K562 (cell line): ENCODE results near the gene DNAH10. TPM values are rescaled to one million over a fixed set of nuclear protein-coding genes. Genes with fewer than 3 reads are reported as not detected.
A peak's percentile ranks its signal among the peaks of the same experiment; 100 is the strongest.

Experiments
- ATAC-seq: fragments of 200-7000 bp; cut with Tn5 transposase; 3 replicates; pipeline ENCODE4 v1.9.1; 2020; ENCODE audit warnings: moderate library complexity
- BruUV-seq: library from RNA; stranded (reverse); fragments of 400-500 nt; replicated peaks from 2 replicates; lab custom pipeline; 2021; lab: Mats Ljungman, UMichigan
- CTCF ChIA-PET: fragments of 300-600 bp; formaldehyde crosslinking; extraction: SDS; loops from one replicate; lab custom pipeline; 2021; ENCODE audit warnings: low intra/inter-chr PET ratio; lab: Yijun Ruan, JAX
- POLR2A ChIA-PET: fragments of 300-600, 350-650 bp; sonication (Branson Sonifier 250); formaldehyde crosslinking; extraction: SDS; loops from one replicate; lab custom pipeline; 2021; ENCODE audit warnings: antibody characterized with exemption, inconsistent platforms; lab: Yijun Ruan, JAX
- DNase-seq, 4 experiments: peaks; one replicate each; pipeline versions ENCODE4 v3.0.0 to v3.0.0-alpha.2; 2011 to 2018; ENCODE audit warnings: low spot score in 3 of 4, mixed read lengths in 3 of 4; ENCODE audit errors: extremely low read depth in 1 of 4
- FAIRE-seq: peaks from 2 replicates; lab custom pipeline; 2011; peaks lifted over from hg19 to GRCh38; lab: Jason Lieb, UNC
- H2AFZ ChIP-seq: 2 replicates; pipeline ENCODE4 v1.6.0; 2011; ENCODE audit warnings: low read depth, low read length, control low read depth, inconsistent platforms
- H3K27ac ChIP-seq: fragments of 200-600 bp; 3 replicates; pipeline ENCODE4 v1.8.0; 2011; ENCODE audit warnings: low read depth, mild to moderate bottlenecking, control low read depth, inconsistent platforms, low read length, moderate library complexity, mixed read lengths; ENCODE audit errors: extremely low read depth
- H3K27me3 ChIP-seq, 2 experiments: fragments of 300-600 bp in 1 of 2; 2 replicates in 1 of 2; 3 replicates in 1 of 2; pipeline versions ENCODE4 v1.6.0 to v1.8.0; 2011; ENCODE audit warnings: inconsistent platforms in 2 of 2, low read length in 2 of 2, mild to moderate bottlenecking in 1 of 2, mixed read lengths in 1 of 2, moderate library complexity in 1 of 2; ENCODE audit not compliant: control insufficient read depth in 2 of 2, insufficient read depth in 2 of 2
- H3K36me3 ChIP-seq: fragments of 300-600 bp; 3 replicates; pipeline ENCODE4 v1.8.0; 2011; ENCODE audit warnings: mild to moderate bottlenecking, low read length, inconsistent platforms; ENCODE audit not compliant: control insufficient read depth, insufficient read depth
- H3K4me1 ChIP-seq, 2 experiments: fragments of 200-600 bp in 1 of 2; replicated peaks in 1 of 2; 2 replicates in 1 of 2; 3 replicates in 1 of 2; pipeline versions ENCODE4 v1.5.1 to v1.8.0; 2011; ENCODE audit warnings: inconsistent platforms in 2 of 2, low read length in 2 of 2, mild to moderate bottlenecking in 1 of 2, mixed read lengths in 1 of 2, moderate library complexity in 1 of 2; ENCODE audit not compliant: control insufficient read depth in 2 of 2, insufficient read depth in 2 of 2
- H3K4me2 ChIP-seq: 2 replicates; pipeline ENCODE4 v1.6.1; 2011; ENCODE audit warnings: low read length, control low read depth, inconsistent platforms, mixed read lengths; ENCODE audit not compliant: insufficient read depth
- H3K4me3 ChIP-seq: fragments of 200-600 bp; sonication (generic), shearing (Covaris generic); 2 replicates; pipeline ENCODE4 v1.5.1; 2016; ENCODE audit warnings: control low read depth, inconsistent platforms
- H3K79me2 ChIP-seq: fragments of 200-600 bp; 3 replicates; pipeline ENCODE4 v1.8.0; 2011; ENCODE audit warnings: low read length, inconsistent platforms; ENCODE audit not compliant: control insufficient read depth, insufficient read depth
- H3K9ac ChIP-seq, 2 experiments: 2 replicates each; pipeline versions ENCODE4 v1.6.0 to v1.6.1; 2011; ENCODE audit warnings: low read depth in 2 of 2, low read length in 2 of 2, control low read depth in 1 of 2, inconsistent platforms in 1 of 2, mild to moderate bottlenecking in 1 of 2, mixed read lengths in 1 of 2; ENCODE audit not compliant: insufficient read depth in 1 of 2
- H3K9me1 ChIP-seq: one replicate; pipeline ENCODE4 v1.6.0; 2011; ENCODE audit warnings: inconsistent platforms, mild to moderate bottlenecking, low read length, moderate library complexity; ENCODE audit not compliant: control insufficient read depth, insufficient read depth
- H3K9me3 ChIP-seq: replicated peaks from 2 replicates; pipeline ENCODE4 v1.5.1; 2011; ENCODE audit warnings: low read depth, low read length, inconsistent platforms; ENCODE audit not compliant: control insufficient read depth, insufficient read depth
- H4K20me1 ChIP-seq: replicated peaks from 2 replicates; pipeline ENCODE4 v1.6.1; 2011; ENCODE audit warnings: low read length, inconsistent platforms, mixed read lengths; ENCODE audit not compliant: control insufficient read depth, insufficient read depth
- FOSL1 ChIP-seq: fragments of 200-800 bp; sonication (Bioruptor generic); conservative IDR thresholded peaks from 2 replicates; pipeline ENCODE4 v1.6.1; 2016; ENCODE audit warnings: missing genetic modification characterization, missing compliant biosample characterization
- SMAD4 ChIP-seq: fragments of 250-450 bp; sonication (Bioruptor Pico); conservative IDR thresholded peaks from 2 replicates; pipeline ENCODE4 v1.8.0; 2021; ENCODE audit warnings: inconsistent platforms, mild to moderate bottlenecking, moderate library complexity
- SPI1 ChIP-seq: IDR thresholded peaks from 2 replicates; pipeline ENCODE4 v1.6.1; 2011; ENCODE audit warnings: low read depth, low read length, control low read depth, borderline replicate concordance
- ZNF175 ChIP-seq: fragments of 200-800 bp; sonication (Bioruptor generic); IDR thresholded peaks from 2 replicates; pipeline ENCODE4 v1.6.1; 2016; ENCODE audit warnings: low read depth, mild to moderate bottlenecking, missing genetic modification characterization, missing compliant biosample characterization
- WGBS: fragments of 100-300 bp; shearing (Covaris generic); methylation state at CpG from one replicate; pipeline ENCODE4 v1.1.6; 2016; ENCODE audit warnings: low coverage, mixed read lengths; ENCODE audit not compliant: insufficient coverage; ENCODE audit errors: missing lambda C conversion rate; 5-methylcytosine and 5-hydroxymethylcytosine counted together
- in situ Hi-C: fragments of 300-500 bp; cut with MboI; formaldehyde crosslinking; loops from 4 replicates; pipeline ENCODE4 v1.15.0; 2018; ENCODE audit warnings: inconsistent platforms, mixed read lengths
- intact Hi-C: fragments of 100-400 bp; cut with micrococcal nuclease; formaldehyde crosslinking; loops from 2 replicates; pipeline ENCODE4 v1.14.2; 2022
- polyA plus RNA-seq, 8 experiments: library from polyadenylated mRNA; depleted of rRNA in 4 of 8; stranded (reverse) in 5 of 8; unstranded in 3 of 8; fragments of >200 nt; fragmentation: Nextera tagmentation in 2 of 8; fragmentation: Illumina TruSeq in 1 of 8; extraction: Ambion mirVana in 2 of 8; extraction: Trizol in 1 of 8; gene quantifications; 2 replicates each; pipeline versions ENCODE4 v1.2.1 to v1.2.3, GENCODE V29; 2011 to 2014; ENCODE audit warnings: inconsistent platforms in 1 of 8, missing spikeins in 1 of 8
- total RNA-seq, 7 experiments: library from RNA; depleted of rRNA in 6 of 7; stranded (reverse); fragments of >200 nt in 6 of 7; fragmentation: Illumina TruSeq in 2 of 7; extraction: Trizol in 2 of 7; gene quantifications; 2 replicates each; pipeline versions ENCODE4 v1.2.1 to v1.2.3, GENCODE V29; 2011 to 2021; ENCODE audit warnings: low replicate concordance in 1 of 7
- TF ChIP-seq, protein P1 (sequence below), 2 experiments: fragments of 450-650 bp in 1 of 2; sonication (generic) in 1 of 2; formaldehyde crosslinking in 1 of 2; IDR thresholded peaks; 2 replicates each; pipeline versions ENCODE4 v1.7.1 to v1.9.0; 2016 to 2022; ENCODE audit warnings: inconsistent platforms in 1 of 2, mild to moderate bottlenecking in 1 of 2, missing genetic modification reagents in 1 of 2

The DNAH10 gene
- total and polyA plus RNA-seq, 9 of the 15 experiments (the other 6 are each of a cell fraction or from before 2014, with no cell fraction given) = 0.01 to 0.06 (median 0.04) TPM; not detected in 1

DNA sequence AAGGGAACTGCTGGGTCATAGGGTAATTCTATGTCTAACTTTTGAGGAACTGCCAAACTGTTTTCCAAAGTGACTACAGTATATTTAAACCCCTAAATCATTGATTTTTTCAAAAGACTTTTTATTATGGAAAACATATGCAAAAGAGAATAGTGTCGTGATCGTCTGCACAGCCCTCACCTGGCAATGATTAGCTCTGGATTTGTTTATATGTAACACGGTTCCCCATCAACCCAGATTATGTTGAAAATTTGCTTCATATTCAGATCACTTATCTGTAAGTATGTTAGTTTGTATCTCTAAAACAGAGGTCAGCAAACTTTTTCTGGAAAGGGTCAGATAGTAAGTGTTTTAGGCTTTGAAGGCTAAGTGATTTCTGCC is 157.9 kb downstream of the DNAH10 start:
- DNase-seq (no peak), FAIRE-seq (no peak), ATAC-seq (no peak)
- H4K20me1 ChIP-seq = peaks cover 7% of the 10 kb centered on the region; the same call in 1 of the 2 replicates
- no peaks in the 10 kb centered on the region for H3K79me2 ChIP-seq
- H3K4me1 ChIP-seq = peaks cover 2 to 5% of the 10 kb centered on the region in 2 experiments; a peak in 4 of 5 replicates
- H3K27me3 ChIP-seq = peaks cover 49 to 71% of the 10 kb centered on the region in 2 experiments
- no peaks in the 10 kb centered on the region for H3K9me3 ChIP-seq
- H3K36me3 ChIP-seq = no peaks in the 10 kb centered on the region
- whole genome bisulfite sequencing = 2% methylated on average over 3 of the region's 3 CpGs
- in situ Hi-C loops (no loop called here), intact Hi-C loops (no loop called here)
- no peak overlapping the region for H3K9ac ChIP-seq
- no TSS peak for BruUV-seq
- H3K9me1 ChIP-seq = no peaks in the 10 kb centered on the region
- ChIA-PET CTCF (no interaction called here), POLR2A (no interaction called here)
- H3K4me3 ChIP-seq = no peak overlapping the region
- no peak overlapping the region for H2AFZ ChIP-seq
- H3K4me2 ChIP-seq = no peak overlapping the region
- no peak for TF ChIP-seq SMAD4 (CRISPR knock-in tag)
- TF ChIP-seq SPI1 = peak; percentile 17; the same call in 1 of the 2 replicates
- TF ChIP-seq FOSL1 = peak; percentile 70
- H3K27ac ChIP-seq = no peak overlapping the region

DNA sequence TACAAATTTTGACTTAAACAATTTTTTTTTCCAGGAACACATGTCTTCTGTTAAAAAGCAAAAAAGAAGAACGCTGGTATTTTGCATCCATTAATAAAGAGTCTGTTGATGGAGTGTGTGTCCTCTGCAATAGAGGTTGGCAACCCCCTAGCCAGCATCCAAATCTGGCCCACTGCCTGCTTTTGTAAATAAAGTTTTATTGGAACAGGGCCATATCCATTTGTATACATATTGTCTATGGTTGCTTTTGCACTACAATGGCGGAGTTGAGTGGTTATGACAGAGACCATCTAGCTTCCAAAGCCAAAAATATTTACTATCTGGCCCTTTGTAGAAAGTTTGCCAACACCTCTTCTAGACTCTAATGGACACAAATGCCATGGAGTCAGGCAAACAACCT is 160.9 kb downstream of the DNAH10 start:
- Histone ChIP-seq H3K79me2 (no peaks in the 10 kb centered on the region), H3K9me1 (no peaks in the 10 kb centered on the region), H4K20me1 (peaks cover 5% of the 10 kb centered on the region; the same call in 1 of the 2 replicates), H3K4me1 (peaks cover under 1 to 5% of the 10 kb centered on the region in 2 experiments; a peak in 4 of 5 replicates), H3K9ac (no peak overlapping the region), H3K4me3 (no peak overlapping the region), H3K27me3 (peaks cover 31 to 68% of the 10 kb centered on the region in 2 experiments), H3K27ac (no peak overlapping the region), H3K36me3 (no peaks in the 10 kb centered on the region), H3K9me3 (no peaks in the 10 kb centered on the region), H2AFZ (no peak overlapping the region), H3K4me2 (no peak overlapping the region)
- ChIA-PET CTCF (no interaction called here), POLR2A (no interaction called here)
- TF ChIP-seq, protein P1, sequence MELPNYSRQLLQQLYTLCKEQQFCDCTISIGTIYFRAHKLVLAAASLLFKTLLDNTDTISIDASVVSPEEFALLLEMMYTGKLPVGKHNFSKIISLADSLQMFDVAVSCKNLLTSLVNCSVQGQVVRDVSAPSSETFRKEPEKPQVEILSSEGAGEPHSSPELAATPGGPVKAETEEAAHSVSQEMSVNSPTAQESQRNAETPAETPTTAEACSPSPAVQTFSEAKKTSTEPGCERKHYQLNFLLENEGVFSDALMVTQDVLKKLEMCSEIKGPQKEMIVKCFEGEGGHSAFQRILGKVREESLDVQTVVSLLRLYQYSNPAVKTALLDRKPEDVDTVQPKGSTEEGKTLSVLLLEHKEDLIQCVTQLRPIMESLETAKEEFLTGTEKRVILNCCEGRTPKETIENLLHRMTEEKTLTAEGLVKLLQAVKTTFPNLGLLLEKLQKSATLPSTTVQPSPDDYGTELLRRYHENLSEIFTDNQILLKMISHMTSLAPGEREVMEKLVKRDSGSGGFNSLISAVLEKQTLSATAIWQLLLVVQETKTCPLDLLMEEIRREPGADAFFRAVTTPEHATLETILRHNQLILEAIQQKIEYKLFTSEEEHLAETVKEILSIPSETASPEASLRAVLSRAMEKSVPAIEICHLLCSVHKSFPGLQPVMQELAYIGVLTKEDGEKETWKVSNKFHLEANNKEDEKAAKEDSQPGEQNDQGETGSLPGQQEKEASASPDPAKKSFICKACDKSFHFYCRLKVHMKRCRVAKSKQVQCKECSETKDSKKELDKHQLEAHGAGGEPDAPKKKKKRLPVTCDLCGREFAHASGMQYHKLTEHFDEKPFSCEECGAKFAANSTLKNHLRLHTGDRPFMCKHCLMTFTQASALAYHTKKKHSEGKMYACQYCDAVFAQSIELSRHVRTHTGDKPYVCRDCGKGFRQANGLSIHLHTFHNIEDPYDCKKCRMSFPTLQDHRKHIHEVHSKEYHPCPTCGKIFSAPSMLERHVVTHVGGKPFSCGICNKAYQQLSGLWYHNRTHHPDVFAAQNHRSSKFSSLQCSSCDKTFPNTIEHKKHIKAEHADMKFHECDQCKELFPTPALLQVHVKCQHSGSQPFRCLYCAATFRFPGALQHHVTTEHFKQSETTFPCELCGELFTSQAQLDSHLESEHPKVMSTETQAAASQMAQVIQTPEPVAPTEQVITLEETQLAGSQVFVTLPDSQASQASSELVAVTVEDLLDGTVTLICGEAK (IDR thresholded peaks at IDR 0.05) = peak; percentile 90
- TF ChIP-seq, protein P1 (CRISPR knock-in tag; IDR thresholded peaks at IDR 0.05) = peak; percentile 62; the same call in 1 of the 2 replicates
- no peak for TF ChIP-seq ZNF175 (CRISPR knock-in tag)
- FAIRE-seq (no peak), ATAC-seq (no peak), DNase-seq (no peak)
- in situ Hi-C loops = no loop called here
- no TSS peak for BruUV-seq
- intact Hi-C loops = no loop called here
- 3% methylated on average over 2 of the region's 2 CpGs for WGBS
